Thymus (tissue), 11 donors: ENCODE data around the gene PMAIP1. TPM values are rescaled to one million over a fixed set of nuclear protein-coding genes. Genes with fewer than 3 reads are reported as not detected.

Source experiments
- DNase-seq, 9 donors: peaks; one replicate each; pipeline ENCODE4 v3.0.0-alpha.2; 2013; ENCODE audit warnings: low spot score in 9 of 9, low read depth in 6 of 9, missing footprints in 1 of 9
- H3K27ac ChIP-seq, 2 donors: one replicate each; pipeline ENCODE4 v1.5.1; 2013; ENCODE audit warnings: control low read depth in 1 of 2, low read depth in 1 of 2, low read length in 1 of 2, mild to moderate bottlenecking in 1 of 2, moderate library complexity in 1 of 2
- H3K27me3 ChIP-seq, 2 donors: one replicate each; pipeline ENCODE4 v1.5.1; 2013; ENCODE audit warnings: low read length in 1 of 2; ENCODE audit not compliant: control insufficient read depth in 2 of 2, insufficient read depth in 1 of 2
- H3K36me3 ChIP-seq, 2 donors: one replicate each; pipeline ENCODE4 v1.5.1; 2013; ENCODE audit warnings: low read length in 1 of 2, mild to moderate bottlenecking in 1 of 2, moderate library complexity in 1 of 2; ENCODE audit not compliant: control insufficient read depth in 2 of 2, insufficient read depth in 2 of 2
- H3K4me1 ChIP-seq, 2 donors: one replicate each; pipeline ENCODE4 v1.5.1; 2013; ENCODE audit warnings: low read length in 2 of 2; ENCODE audit not compliant: control insufficient read depth in 2 of 2, insufficient read depth in 2 of 2
- H3K4me3 ChIP-seq, 2 donors: one replicate each; pipeline ENCODE4 v1.5.1; 2013; ENCODE audit warnings: low read length in 2 of 2, control low read depth in 1 of 2, mild to moderate bottlenecking in 1 of 2
- H3K9me3 ChIP-seq, 2 donors: one replicate each; pipeline ENCODE4 v1.5.1; 2013; ENCODE audit warnings: low read length in 1 of 2, mild to moderate bottlenecking in 1 of 2; ENCODE audit not compliant: control insufficient read depth in 2 of 2, insufficient read depth in 1 of 2
- WGBS: extraction: QIAGEN DNeasy Blood & Tissue Kit; methylation state at CpG from one replicate; pipeline ENCODE4 v1.1.7; 2013; 5-methylcytosine and 5-hydroxymethylcytosine counted together
- polyA plus RNA-seq: library from polyadenylated mRNA; stranded (reverse); fragments of 200-250 nt; gene quantifications from one replicate; pipeline ENCODE4 v1.2.3, GENCODE V29; 2013
- total RNA-seq: library from RNA; stranded (reverse); fragments of 120-200 nt; gene quantifications from one replicate; pipeline ENCODE4 v1.2.4, GENCODE V29; 2013
- donor health status: healthy.

The PMAIP1 gene
- total and polyA plus RNA-seq, 2 donors = 14.5 to 20.0 TPM

GRCh38 chr18:59952283-59953007 is 52.6 kb downstream of the PMAIP1 start:
- Histone ChIP-seq H3K27me3 (no peaks in the 10 kb centered on the region), H3K27ac (no peak overlapping the region), H3K4me1 (peaks cover 4 to 5% of the 10 kb centered on the region in 2 donors), H3K36me3 (no peaks in the 10 kb centered on the region), H3K4me3 (no peak overlapping the region), H3K9me3 (no peaks in the 10 kb centered on the region)
- 88% methylated on average over 6 of the region's 6 CpGs for WGBS
- DNase-seq = no peak

Other genes starting within 250 kb of the PMAIP1 start
- gene CCBE1, start 202.6 kb upstream of the PMAIP1 start, total RNA-seq = 0.33 TPM
- gene CCBE1, start 202.6 kb upstream of the PMAIP1 start, polyA plus RNA-seq = 0.62 TPM